Measurements from ENCODE around the gene MIAT. TPM values are rescaled to one million over a fixed set of nuclear protein-coding genes. Genes with fewer than 3 reads are reported as not detected.

MIAT gene
- total RNA-seq, 4 donors from 2014 or later, result 0.49 to 1.5 (median 0.93) TPM

- no peak for TF ChIP-seq CTCF (IDR thresholded peaks at IDR 0.05; ENCODE audit: low read depth)
These were observed 19.8 kb downstream of the MIAT start for GRCh38 chr22:26677217-26677616.

- no peak for TF ChIP-seq CTCF (IDR thresholded peaks at IDR 0.05; ENCODE audit: low read depth)
These were observed 21.7 kb downstream of the MIAT start for GRCh38 chr22:26679003-26679629.

- no peak for TF ChIP-seq CTCF (IDR thresholded peaks at IDR 0.05; ENCODE audit: low read depth)
These were observed 23.1 kb downstream of the MIAT start for GRCh38 chr22:26680485-26680884.

- no peak for TF ChIP-seq CTCF (IDR thresholded peaks at IDR 0.05; ENCODE audit: low read depth)
These were observed 24.0 kb downstream of the MIAT start for GRCh38 chr22:26681395-26681821.

GRCh38 chr22:26684168-26684567 lies 26.8 kb downstream of the MIAT start:
- no peak for TF ChIP-seq CTCF (IDR thresholded peaks at IDR 0.05; ENCODE audit: low read depth)

GRCh38 chr22:26685601-26686000 lies 28.2 kb downstream of the MIAT start:
- TF ChIP-seq CTCF (IDR thresholded peaks at IDR 0.05; ENCODE audit: low read depth), result no peak

GRCh38 chr22:26687439-26687838 lies 30.1 kb downstream of the MIAT start:
- no peak for TF ChIP-seq CTCF (IDR thresholded peaks at IDR 0.05; ENCODE audit: low read depth)

Data from subcutaneous adipose tissue (tissue), 4 donors.